ENCODE results near the gene ANKMY1.

ANKMY1 gene

GRCh38 chr2:240439698-240440151, 118.1 kb downstream of the ANKMY1 start:
- TF ChIP-seq SPI1 (IDR thresholded peaks at IDR 0.05; ENCODE audit: borderline replicate concordance, low read depth) (no peak), GABPA (IDR thresholded peaks at IDR 0.05; ENCODE audit: low read depth) (no peak), POLR2AphosphoS5 (IDR thresholded peaks at IDR 0.05; ENCODE audit: low read depth) (no peak), CTCF (IDR thresholded peaks at IDR 0.05; ENCODE audit: insufficient read depth, low read length) (no peak), REST (IDR thresholded peaks at IDR 0.05; ENCODE audit: insufficient replicate concordance, low read depth) (no peak)
- DNase-seq (ENCODE audit: low read depth in 1 of 2, low spot score in 1 of 2) = no peak
- no peak overlapping the region for H3K4me3 ChIP-seq (replicated peaks; ENCODE audit: insufficient read depth, low read length)
- H3K27ac ChIP-seq (replicated peaks) = no peak overlapping the region
- H3K27me3 ChIP-seq (ENCODE audit: insufficient read depth, poor library complexity, severe bottlenecking) = peaks cover 19% of the 10 kb centered on the region

- H3K4me3 ChIP-seq (replicated peaks; ENCODE audit: insufficient read depth, low read length) = no peak overlapping the region
- H3K27ac ChIP-seq (replicated peaks) = no peak overlapping the region
- DNase-seq (ENCODE audit: low read depth in 1 of 2, low spot score in 1 of 2) = no peak
- TF ChIP-seq CTCF (IDR thresholded peaks at IDR 0.05; ENCODE audit: insufficient read depth, low read length) = no peak
- TF ChIP-seq SPI1 (IDR thresholded peaks at IDR 0.05; ENCODE audit: borderline replicate concordance, low read depth) = no peak
- peaks cover 25% of the 10 kb centered on the region for H3K27me3 ChIP-seq (ENCODE audit: insufficient read depth, poor library complexity, severe bottlenecking)
Measured at GRCh38 chr2:240438810-240439697, 118.7 kb downstream of the ANKMY1 start.

GRCh38 chr2:240437861-240438809, 119.7 kb downstream of the ANKMY1 start:
- peak; percentile 23 to 33 for DNase-seq (ENCODE audit: low read depth in 1 of 2, low spot score in 1 of 2)
- TF ChIP-seq GABPA (IDR thresholded peaks at IDR 0.05; ENCODE audit: low read depth) (no peak), CTCF (IDR thresholded peaks at IDR 0.05; ENCODE audit: insufficient read depth, low read length) (peak; percentile 93)
- H3K4me3 ChIP-seq (replicated peaks; ENCODE audit: insufficient read depth, low read length) = no peak overlapping the region
- H3K27ac ChIP-seq (replicated peaks) = no peak overlapping the region
- H3K27me3 ChIP-seq (ENCODE audit: insufficient read depth, poor library complexity, severe bottlenecking) = peaks cover 33% of the 10 kb centered on the region

- H3K4me3 ChIP-seq (replicated peaks; ENCODE audit: insufficient read depth, low read length) = no peak overlapping the region
- peaks cover 37% of the 10 kb centered on the region for H3K27me3 ChIP-seq (ENCODE audit: insufficient read depth, poor library complexity, severe bottlenecking)
- H3K27ac ChIP-seq (replicated peaks) = no peak overlapping the region
- DNase-seq (ENCODE audit: low read depth in 1 of 2, low spot score in 1 of 2) = no peak
- TF ChIP-seq SPI1 (IDR thresholded peaks at IDR 0.05; ENCODE audit: borderline replicate concordance, low read depth) = no peak
- no peak for TF ChIP-seq POLR2AphosphoS5 (IDR thresholded peaks at IDR 0.05; ENCODE audit: low read depth)
- TF ChIP-seq REST (IDR thresholded peaks at IDR 0.05; ENCODE audit: insufficient replicate concordance, low read depth) = no peak
- TF ChIP-seq CTCF (IDR thresholded peaks at IDR 0.05; ENCODE audit: insufficient read depth, low read length) = no peak
- TF ChIP-seq GABPA (IDR thresholded peaks at IDR 0.05; ENCODE audit: low read depth) = no peak
Measured at GRCh38 chr2:240437551-240437860, 120.3 kb downstream of the ANKMY1 start.
